Neural cell (in vitro differentiated cells): ENCODE data around the gene FAXC. TPM values are rescaled to one million over a fixed set of nuclear protein-coding genes. Genes with fewer than 3 reads are reported as not detected.

Experiments
- H2AFZ ChIP-seq: fragments of 200-600, 300-800 bp; sonication (generic), shearing (Covaris generic); 2 replicates; pipeline ENCODE4 v1.6.0; 2014; ENCODE audit warnings: low read depth, mild to moderate bottlenecking, antibody characterized with exemption, low read length, moderate library complexity
- H3F3A ChIP-seq: fragments of 200-600 bp; shearing (Covaris generic); 2 replicates; pipeline ENCODE4 v1.6.1; 2016; ENCODE audit warnings: mild to moderate bottlenecking, moderate library complexity, mixed read lengths, antibody characterized with exemption, low read length; ENCODE audit not compliant: insufficient read depth, poor library complexity, severe bottlenecking
- H3K27ac ChIP-seq: fragments of 200-600, 300-800 bp; sonication (generic), shearing (Covaris generic); 2 replicates; pipeline ENCODE4 v1.5.1; 2014; ENCODE audit warnings: mild to moderate bottlenecking, low read length, moderate library complexity
- H3K27me3 ChIP-seq: fragments of 300-800, 200-600 bp; sonication (generic), shearing (Covaris generic); 2 replicates; pipeline ENCODE4 v1.6.0; 2014; ENCODE audit warnings: mild to moderate bottlenecking, low read depth, low read length, moderate library complexity; ENCODE audit not compliant: insufficient read depth
- H3K36me3 ChIP-seq: fragments of 300-800, 200-600 bp; sonication (generic), shearing (Covaris generic); 2 replicates; pipeline ENCODE4 v1.5.1; 2014; ENCODE audit warnings: mild to moderate bottlenecking, antibody characterized with exemption, low read length, moderate library complexity; ENCODE audit not compliant: insufficient read depth
- H3K4me2 ChIP-seq: fragments of 300-800, 200-600 bp; sonication (generic), shearing (Covaris generic); 2 replicates; pipeline ENCODE4 v1.6.0; 2014; ENCODE audit warnings: mild to moderate bottlenecking, low read length
- H3K4me3 ChIP-seq: fragments of 300-800, 200-600 bp; sonication (generic), shearing (Covaris generic); 2 replicates; pipeline ENCODE4 v1.5.1; 2014; ENCODE audit warnings: mild to moderate bottlenecking, low read length, moderate library complexity
- H3K79me2 ChIP-seq: fragments of 200-600 bp; shearing (Covaris generic); replicated peaks from 2 replicates; pipeline ENCODE4 v1.6.0; 2014; ENCODE audit warnings: mild to moderate bottlenecking, low read length, moderate library complexity; ENCODE audit not compliant: insufficient read depth
- H3K9ac ChIP-seq: fragments of 300-800, 200-600 bp; sonication (generic), shearing (Covaris generic); 2 replicates; pipeline ENCODE4 v1.6.1; 2016; ENCODE audit warnings: mild to moderate bottlenecking, low read length, mixed read lengths
- H3K9me2 ChIP-seq: fragments of 200-600 bp; shearing (Covaris generic); 2 replicates; pipeline ENCODE4 v1.6.1; 2016; ENCODE audit warnings: mild to moderate bottlenecking, low read length, mixed read lengths; ENCODE audit not compliant: insufficient read depth
- H3K9me3 ChIP-seq: fragments of 200-600, 300-800 bp; sonication (generic), shearing (Covaris generic); 2 replicates; pipeline ENCODE4 v1.6.1; 2016; ENCODE audit warnings: mild to moderate bottlenecking, mixed run types, low read length, moderate library complexity, mixed read lengths
- H4K20me1 ChIP-seq: fragments of 200-600 bp; shearing (Covaris generic); 2 replicates; pipeline ENCODE4 v1.6.1; 2016; ENCODE audit warnings: mild to moderate bottlenecking, mixed run types; ENCODE audit not compliant: insufficient read depth
- CTCF ChIP-seq: fragments of 450-650 bp; IDR thresholded peaks from 2 replicates; pipeline ENCODE4 v1.5.1; 2014; ENCODE audit warnings: antibody characterized with exemption, mild to moderate bottlenecking, moderate library complexity; ENCODE audit not compliant: poor library complexity, severe bottlenecking
- EP300 ChIP-seq: fragments of 450-650 bp; conservative IDR thresholded peaks from 2 replicates; pipeline ENCODE4 v1.6.1; 2014; ENCODE audit warnings: antibody characterized with exemption, mild to moderate bottlenecking, moderate library complexity; ENCODE audit not compliant: poor library complexity, severe bottlenecking
- EZH2 ChIP-seq: fragments of 200-600, 300-800 bp; shearing (Covaris generic), sonication (generic); IDR thresholded peaks from 2 replicates; pipeline ENCODE4 v1.6.1; 2014; ENCODE audit warnings: antibody characterized with exemption, low read length, borderline replicate concordance, mild to moderate bottlenecking; ENCODE audit not compliant: insufficient read depth, poor library complexity, severe bottlenecking
- MXI1 ChIP-seq: fragments of 450-650 bp; conservative IDR thresholded peaks from 2 replicates; pipeline ENCODE4 v1.6.1; 2014; ENCODE audit warnings: antibody characterized with exemption, mild to moderate bottlenecking; ENCODE audit not compliant: poor library complexity, severe bottlenecking
- POLR2AphosphoS5 ChIP-seq: IDR thresholded peaks from 2 replicates; pipeline ENCODE4 v1.6.1; 2012
- RAD21 ChIP-seq: fragments of 450-650 bp; conservative IDR thresholded peaks from 2 replicates; pipeline ENCODE4 v1.6.1; 2014; ENCODE audit warnings: antibody characterized with exemption, mild to moderate bottlenecking, moderate library complexity
- SMC3 ChIP-seq: fragments of 450-650 bp; conservative IDR thresholded peaks from 2 replicates; pipeline ENCODE4 v1.6.1; 2014; ENCODE audit warnings: antibody characterized with exemption, mild to moderate bottlenecking, moderate library complexity; ENCODE audit not compliant: poor library complexity
- TAF1 ChIP-seq: IDR thresholded peaks from 2 replicates; pipeline ENCODE4 v1.6.1; 2012; ENCODE audit warnings: low read depth
- polyA plus RNA-seq: library from polyadenylated mRNA; depleted of rRNA; stranded (reverse); fragments of >200 nt; gene quantifications from 2 replicates; pipeline ENCODE4 v1.2.3, GENCODE V29; 2014
- TF ChIP-seq, protein P1 (sequence below): IDR thresholded peaks from 2 replicates; pipeline ENCODE4 v1.6.1; 2012; ENCODE audit warnings: borderline replicate concordance

Gene FAXC
- polyA plus RNA-seq, 1 donor from 2014 or later: 106 TPM

GRCh38 chr6:99390896-99391295, 41.4 kb upstream of the FAXC start:
- H3K9me2 ChIP-seq: no peaks in the 10 kb centered on the region
- no peaks in the 10 kb centered on the region for H3K27me3 ChIP-seq
- H3K27ac ChIP-seq: no peak overlapping the region
- no peak for TF ChIP-seq POLR2AphosphoS5
- no peak for TF ChIP-seq RAD21
- no peak for TF ChIP-seq EZH2
- TF ChIP-seq, protein P1, sequence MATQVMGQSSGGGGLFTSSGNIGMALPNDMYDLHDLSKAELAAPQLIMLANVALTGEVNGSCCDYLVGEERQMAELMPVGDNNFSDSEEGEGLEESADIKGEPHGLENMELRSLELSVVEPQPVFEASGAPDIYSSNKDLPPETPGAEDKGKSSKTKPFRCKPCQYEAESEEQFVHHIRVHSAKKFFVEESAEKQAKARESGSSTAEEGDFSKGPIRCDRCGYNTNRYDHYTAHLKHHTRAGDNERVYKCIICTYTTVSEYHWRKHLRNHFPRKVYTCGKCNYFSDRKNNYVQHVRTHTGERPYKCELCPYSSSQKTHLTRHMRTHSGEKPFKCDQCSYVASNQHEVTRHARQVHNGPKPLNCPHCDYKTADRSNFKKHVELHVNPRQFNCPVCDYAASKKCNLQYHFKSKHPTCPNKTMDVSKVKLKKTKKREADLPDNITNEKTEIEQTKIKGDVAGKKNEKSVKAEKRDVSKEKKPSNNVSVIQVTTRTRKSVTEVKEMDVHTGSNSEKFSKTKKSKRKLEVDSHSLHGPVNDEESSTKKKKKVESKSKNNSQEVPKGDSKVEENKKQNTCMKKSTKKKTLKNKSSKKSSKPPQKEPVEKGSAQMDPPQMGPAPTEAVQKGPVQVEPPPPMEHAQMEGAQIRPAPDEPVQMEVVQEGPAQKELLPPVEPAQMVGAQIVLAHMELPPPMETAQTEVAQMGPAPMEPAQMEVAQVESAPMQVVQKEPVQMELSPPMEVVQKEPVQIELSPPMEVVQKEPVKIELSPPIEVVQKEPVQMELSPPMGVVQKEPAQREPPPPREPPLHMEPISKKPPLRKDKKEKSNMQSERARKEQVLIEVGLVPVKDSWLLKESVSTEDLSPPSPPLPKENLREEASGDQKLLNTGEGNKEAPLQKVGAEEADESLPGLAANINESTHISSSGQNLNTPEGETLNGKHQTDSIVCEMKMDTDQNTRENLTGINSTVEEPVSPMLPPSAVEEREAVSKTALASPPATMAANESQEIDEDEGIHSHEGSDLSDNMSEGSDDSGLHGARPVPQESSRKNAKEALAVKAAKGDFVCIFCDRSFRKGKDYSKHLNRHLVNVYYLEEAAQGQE: no peak
- TF ChIP-seq MXI1: no peak
- TF ChIP-seq EP300: no peak
- TF ChIP-seq TAF1: no peak
- TF ChIP-seq SMC3: no peak
- TF ChIP-seq CTCF: no peak
- H3K9me3 ChIP-seq: no peaks in the 10 kb centered on the region
- no peak overlapping the region for H3K9ac ChIP-seq
- peaks cover 7% of the 10 kb centered on the region for H3F3A ChIP-seq
- no peak overlapping the region for H2AFZ ChIP-seq
- no peak overlapping the region for H3K4me3 ChIP-seq
- no peaks in the 10 kb centered on the region for H3K79me2 ChIP-seq
- no peaks in the 10 kb centered on the region for H3K36me3 ChIP-seq
- H4K20me1 ChIP-seq: no peaks in the 10 kb centered on the region
- H3K4me2 ChIP-seq: no peak overlapping the region

GRCh38 chr6:99384507-99384906, 35.0 kb upstream of the FAXC start:
- Histone ChIP-seq H2AFZ (no peak overlapping the region), H4K20me1 (no peaks in the 10 kb centered on the region), H3K4me3 (no peak overlapping the region), H3K9ac (no peak overlapping the region), H3K36me3 (no peaks in the 10 kb centered on the region), H3K27ac (no peak overlapping the region), H3K9me3 (no peaks in the 10 kb centered on the region), H3K27me3 (no peaks in the 10 kb centered on the region), H3K79me2 (no peaks in the 10 kb centered on the region), H3K4me2 (no peak overlapping the region), H3K9me2 (no peaks in the 10 kb centered on the region), H3F3A (no peaks in the 10 kb centered on the region)
- TF ChIP-seq RAD21 (no peak), TAF1 (no peak), CTCF (no peak), SMC3 (no peak), EZH2 (no peak), MXI1 (no peak), EP300 (no peak), POLR2AphosphoS5 (no peak)
- TF ChIP-seq, protein P1: no peak
